NCI-H2227 treated with DMSO at 0.1 percent for 48 hours (cell line): ENCODE data around the gene TRAPPC6A.

Experiments used
- DNase-seq: peaks from one replicate; lab custom pipeline; 2025; lab: John Stamatoyannopoulos, UW

The TRAPPC6A gene

GRCh38 chr19:45177817-45178261 lies at the start of gene TRAPPC6A:
TSS of gene TRAPPC6A (minus strand) at chr19:45178237. CDS start at chr19:45178218, 19 bp downstream.
- DNase-seq: peak; percentile 56

GRCh38 chr19:45224645-45225044 lies 46.6 kb upstream of the TRAPPC6A start:
- DNase-seq: no peak

GRCh38 chr19:45223879-45224278 lies 45.8 kb upstream of the TRAPPC6A start:
- DNase-seq: no peak

- DNase-seq: no peak
Measured at GRCh38 chr19:45222724-45223123, 44.7 kb upstream of the TRAPPC6A start.

GRCh38 chr19:45218911-45219743 lies 41.1 kb upstream of the TRAPPC6A start:
- no peak for DNase-seq

- DNase-seq: no peak
Measured at GRCh38 chr19:45218426-45218825, 40.4 kb upstream of the TRAPPC6A start.

GRCh38 chr19:45217957-45218334 lies 39.9 kb upstream of the TRAPPC6A start:
- DNase-seq: no peak

GRCh38 chr19:45217193-45217956 lies 39.3 kb upstream of the TRAPPC6A start:
- DNase-seq: no peak

GRCh38 chr19:45216667-45217066 lies 38.6 kb upstream of the TRAPPC6A start:
- no peak for DNase-seq

GRCh38 chr19:45215391-45216191 lies 37.6 kb upstream of the TRAPPC6A start:
- DNase-seq: no peak

- no peak for DNase-seq
Measured at GRCh38 chr19:45213031-45213430, 35.0 kb upstream of the TRAPPC6A start.

GRCh38 chr19:45211751-45212381 lies 33.8 kb upstream of the TRAPPC6A start:
- no peak for DNase-seq

- no peak for DNase-seq
Measured at GRCh38 chr19:45206328-45206727, 28.3 kb upstream of the TRAPPC6A start.

- no peak for DNase-seq
Measured at GRCh38 chr19:45205810-45206209, 27.8 kb upstream of the TRAPPC6A start.

- DNase-seq: no peak
Measured at GRCh38 chr19:45202637-45203036, 24.6 kb upstream of the TRAPPC6A start.

GRCh38 chr19:45200568-45200967 lies 22.5 kb upstream of the TRAPPC6A start:
- DNase-seq: no peak

- no peak for DNase-seq
Measured at GRCh38 chr19:45195764-45196163, 17.7 kb upstream of the TRAPPC6A start.

- no peak for DNase-seq
Measured at GRCh38 chr19:45191375-45191774, 13.3 kb upstream of the TRAPPC6A start.

- DNase-seq: no peak
Measured at GRCh38 chr19:45189971-45190370, 11.9 kb upstream of the TRAPPC6A start.

- DNase-seq: peak; percentile 1
Measured at GRCh38 chr19:45187421-45188100, 9.5 kb upstream of the TRAPPC6A start.
